C4-2B (cell line): ENCODE results near the gene ZNF287.

ENCODE experiments used
- ZFX ChIP-seq: fragments of 450-650 bp; IDR thresholded peaks from 2 replicates; pipeline ENCODE4 v1.6.1; 2017
- TF ChIP-seq, protein P1 (sequence below): fragments of 450-650 bp; conservative IDR thresholded peaks from 2 replicates; pipeline ENCODE4 v1.5.1; 2017; ENCODE audit warnings: mild to moderate bottlenecking

- TF ChIP-seq, protein P1, sequence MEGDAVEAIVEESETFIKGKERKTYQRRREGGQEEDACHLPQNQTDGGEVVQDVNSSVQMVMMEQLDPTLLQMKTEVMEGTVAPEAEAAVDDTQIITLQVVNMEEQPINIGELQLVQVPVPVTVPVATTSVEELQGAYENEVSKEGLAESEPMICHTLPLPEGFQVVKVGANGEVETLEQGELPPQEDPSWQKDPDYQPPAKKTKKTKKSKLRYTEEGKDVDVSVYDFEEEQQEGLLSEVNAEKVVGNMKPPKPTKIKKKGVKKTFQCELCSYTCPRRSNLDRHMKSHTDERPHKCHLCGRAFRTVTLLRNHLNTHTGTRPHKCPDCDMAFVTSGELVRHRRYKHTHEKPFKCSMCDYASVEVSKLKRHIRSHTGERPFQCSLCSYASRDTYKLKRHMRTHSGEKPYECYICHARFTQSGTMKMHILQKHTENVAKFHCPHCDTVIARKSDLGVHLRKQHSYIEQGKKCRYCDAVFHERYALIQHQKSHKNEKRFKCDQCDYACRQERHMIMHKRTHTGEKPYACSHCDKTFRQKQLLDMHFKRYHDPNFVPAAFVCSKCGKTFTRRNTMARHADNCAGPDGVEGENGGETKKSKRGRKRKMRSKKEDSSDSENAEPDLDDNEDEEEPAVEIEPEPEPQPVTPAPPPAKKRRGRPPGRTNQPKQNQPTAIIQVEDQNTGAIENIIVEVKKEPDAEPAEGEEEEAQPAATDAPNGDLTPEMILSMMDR, result no peak
- TF ChIP-seq ZFX, result no peak
Observed at GRCh38 chr17:16534236-16534635, 34.8 kb downstream of the ZNF287 start.
